Erythroblast (primary cell): ENCODE data around the gene BHLHE41.
A peak's percentile ranks its signal among the peaks of the same experiment; 100 is the strongest.

ENCODE experiments used
- DNase-seq, 2 experiments: peaks; one replicate each; lab custom pipeline; 2025; lab: John Stamatoyannopoulos, UW
- GATA1 ChIP-seq: IDR thresholded peaks from 2 replicates; pipeline ENCODE4 v1.6.1; 2011; ENCODE audit warnings: low read depth, mild to moderate bottlenecking, control low read depth, low read length, moderate library complexity
- POLR2A ChIP-seq: IDR thresholded peaks from 2 replicates; pipeline ENCODE4 v1.6.1; 2011; ENCODE audit warnings: mild to moderate bottlenecking, low read length

The BHLHE41 gene

DNA sequence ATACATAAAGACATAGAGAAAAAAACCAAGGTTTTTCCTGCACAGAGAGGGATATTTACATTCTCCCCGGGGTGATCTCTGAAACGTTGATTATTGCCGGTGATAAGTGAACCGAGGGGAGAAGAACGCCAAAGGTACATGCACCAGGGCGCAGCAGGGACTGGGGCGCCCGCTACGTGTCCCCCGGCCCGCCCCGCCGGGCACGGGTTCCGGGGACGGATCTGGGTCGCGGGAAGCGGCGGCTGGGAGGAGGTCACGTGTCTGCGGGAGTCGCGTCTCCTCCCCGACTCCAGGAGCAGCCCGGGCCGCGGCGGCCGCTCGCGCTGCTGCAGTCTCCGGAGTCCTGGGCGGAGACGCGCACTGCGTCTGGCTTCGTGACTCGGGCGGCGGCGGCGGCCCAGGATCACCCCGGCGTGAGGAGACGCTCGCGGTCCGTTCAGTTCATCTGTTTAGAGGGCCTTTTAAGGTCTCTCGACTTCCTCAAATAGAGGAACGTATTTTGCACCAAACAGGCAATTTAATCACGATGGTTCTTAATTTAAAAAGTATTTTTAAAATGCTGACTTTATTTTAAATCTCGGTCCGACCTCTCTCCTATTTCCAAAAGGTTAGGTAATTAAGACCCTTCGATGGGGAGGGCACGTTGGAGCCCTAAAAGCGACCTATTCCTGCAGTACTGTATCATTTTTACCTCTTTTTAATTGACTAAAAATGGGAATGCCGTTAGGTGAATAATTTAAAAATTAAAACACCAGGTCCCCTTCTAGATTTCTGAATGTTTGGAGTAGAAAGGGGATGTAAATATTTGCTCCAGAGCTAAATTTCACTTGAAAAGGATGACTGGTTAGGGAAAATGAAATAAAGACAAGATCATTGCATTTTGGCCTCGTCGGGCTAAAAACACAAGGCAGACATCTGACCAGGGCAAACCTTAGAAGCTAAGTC lies 1.8 kb upstream of the BHLHE41 start:
- TF ChIP-seq GATA1: no peak
- TF ChIP-seq POLR2A: no peak
- DNase-seq: peak; percentile 42 to 49

- no peak for TF ChIP-seq POLR2A
- no peak for TF ChIP-seq GATA1
- DNase-seq: peak; percentile 28 to 29
Measured at GRCh38 chr12:26125400-26126339, 833 bp upstream of the BHLHE41 start.

DNA sequence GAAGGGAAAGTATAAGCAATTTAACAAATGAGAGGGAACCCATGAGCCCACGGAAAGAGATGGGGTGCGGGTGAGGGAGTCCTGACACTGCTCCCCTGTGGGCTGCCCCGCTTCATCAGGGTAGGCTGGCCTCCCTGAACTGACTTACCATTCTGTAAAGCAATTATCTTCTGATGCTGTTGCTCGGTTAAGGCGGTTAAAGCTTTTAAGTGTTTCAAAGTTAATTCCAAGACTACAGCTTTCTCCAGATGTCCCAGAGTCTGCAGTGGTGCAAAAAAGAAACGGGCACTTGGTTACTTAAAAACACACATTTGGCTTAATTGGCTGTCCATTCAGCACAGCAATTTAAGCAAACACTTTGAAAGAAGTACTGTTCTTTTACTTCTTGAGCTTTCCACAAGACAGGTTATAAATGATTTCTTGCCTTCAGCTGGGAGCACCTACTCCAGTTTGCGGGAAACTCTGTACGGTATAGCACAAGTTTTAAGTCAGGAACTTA lies 1.3 kb downstream of the BHLHE41 start:
- DNase-seq: peak; percentile 22 to 27
- TF ChIP-seq POLR2A (no peak), GATA1 (no peak)

DNA sequence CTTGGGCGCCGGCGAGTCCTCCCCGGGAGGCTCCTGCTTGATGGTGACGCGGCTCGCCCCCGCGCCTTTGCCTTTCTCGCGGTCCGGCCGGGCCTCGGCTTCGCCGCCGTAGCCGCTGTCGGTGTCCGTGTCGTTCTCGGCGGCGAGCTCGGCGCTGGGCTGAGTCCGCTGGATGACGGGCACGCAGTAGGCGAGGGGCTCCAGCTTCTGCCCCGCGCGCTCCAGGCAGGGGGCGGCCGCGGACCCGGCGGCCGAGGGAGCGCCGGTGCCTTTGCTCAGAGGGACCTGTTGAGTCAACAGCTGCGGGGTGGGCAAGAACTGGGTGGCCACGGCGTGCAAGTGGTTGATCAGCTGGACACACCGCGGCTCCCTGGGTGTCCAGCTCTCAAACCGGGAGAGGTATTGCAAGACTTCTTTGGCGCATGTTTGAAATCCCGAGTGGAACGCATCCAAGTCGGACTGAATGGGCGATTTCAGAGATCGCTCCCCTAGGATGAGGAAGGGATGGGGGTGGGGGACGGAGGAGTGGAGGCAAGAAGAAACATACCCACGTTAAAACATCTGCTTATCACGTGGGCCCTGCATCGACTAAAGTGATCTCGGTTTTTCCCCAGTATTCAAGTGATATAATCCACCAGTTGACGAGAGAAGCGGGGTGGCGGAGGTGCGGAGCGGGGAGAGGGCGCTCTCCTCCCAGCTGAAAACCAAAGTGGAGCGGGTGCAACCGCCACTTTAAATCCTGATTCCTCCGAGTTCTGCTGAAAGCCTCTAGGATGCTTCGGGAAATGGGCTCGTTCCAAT lies 2.0 kb downstream of the BHLHE41 start:
- TF ChIP-seq GATA1: no peak
- no peak for TF ChIP-seq POLR2A
- DNase-seq: peak; percentile 36 to 47

DNA sequence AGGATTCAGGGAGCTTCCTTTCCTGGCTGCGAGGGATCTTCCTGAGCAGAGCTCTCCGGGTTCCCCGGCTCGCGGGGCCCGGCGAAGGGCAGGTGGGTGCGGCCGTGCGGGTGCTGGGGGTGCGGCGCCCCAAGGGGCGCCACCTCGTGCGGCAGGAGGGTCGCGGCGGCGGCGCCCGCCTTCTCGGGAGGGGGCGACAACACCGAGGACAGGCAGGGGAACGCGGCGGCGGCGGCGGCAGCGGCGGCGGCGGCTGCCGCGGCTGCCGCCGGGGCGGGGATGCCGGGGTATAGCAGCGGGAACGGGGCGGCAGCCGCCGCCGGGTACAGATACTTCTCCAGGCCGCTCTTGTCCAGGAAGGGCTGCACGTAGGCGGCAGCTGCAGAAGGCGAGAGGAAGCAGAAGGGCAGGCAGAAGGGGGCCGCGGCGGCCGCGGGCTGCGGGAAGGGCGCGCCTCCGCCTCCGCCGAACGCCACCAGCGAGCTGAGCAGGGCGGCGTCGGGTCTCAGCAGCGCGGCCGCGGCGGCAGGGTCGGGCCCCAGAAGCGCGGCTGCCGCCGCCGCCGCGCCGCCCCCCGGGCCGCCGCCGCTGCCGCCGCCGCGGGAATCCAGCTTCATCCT lies 2.7 kb downstream of the BHLHE41 start:
- peak; percentile 36 to 53 for DNase-seq
- TF ChIP-seq POLR2A (no peak), GATA1 (no peak)

GRCh38 chr12:26121323-26122060 lies 3.3 kb downstream of the BHLHE41 start:
- peak in 1 of 2 experiments; percentile 31 for DNase-seq
- TF ChIP-seq POLR2A: no peak
- TF ChIP-seq GATA1: no peak

- TF ChIP-seq GATA1 (no peak), POLR2A (no peak)
- no peak for DNase-seq
Measured at GRCh38 chr12:26120561-26121274, 4.1 kb downstream of the BHLHE41 start.

DNA sequence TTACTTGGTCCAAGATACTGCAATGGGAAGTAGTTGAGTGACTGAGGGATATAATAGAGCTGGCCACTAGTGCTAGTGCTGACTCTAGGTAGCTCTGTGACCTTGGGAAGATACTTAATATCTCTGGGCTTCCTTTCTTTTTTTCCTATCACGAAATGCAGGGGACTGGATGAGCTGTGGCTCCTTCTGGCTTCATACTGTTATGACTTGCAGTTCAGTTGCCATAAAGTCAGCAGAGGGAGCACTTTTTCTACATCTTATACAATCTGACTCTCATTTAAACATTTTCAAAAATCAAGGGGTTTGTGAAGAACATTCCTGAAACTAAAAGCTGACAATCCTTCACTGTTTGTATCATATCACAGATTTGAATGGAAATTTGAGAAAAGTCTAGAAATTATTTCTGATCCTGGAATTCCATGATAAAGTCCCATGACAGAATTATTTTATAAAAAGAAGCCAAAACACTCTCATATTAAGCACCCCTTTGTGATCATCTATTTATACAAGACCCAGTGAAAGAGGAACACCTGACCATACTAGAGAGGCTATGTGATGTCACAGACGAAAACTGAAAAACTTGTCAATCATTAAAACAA lies 5.3 kb downstream of the BHLHE41 start:
- DNase-seq: peak; percentile 9 to 26
- no peak for TF ChIP-seq GATA1
- TF ChIP-seq POLR2A: no peak

DNA sequence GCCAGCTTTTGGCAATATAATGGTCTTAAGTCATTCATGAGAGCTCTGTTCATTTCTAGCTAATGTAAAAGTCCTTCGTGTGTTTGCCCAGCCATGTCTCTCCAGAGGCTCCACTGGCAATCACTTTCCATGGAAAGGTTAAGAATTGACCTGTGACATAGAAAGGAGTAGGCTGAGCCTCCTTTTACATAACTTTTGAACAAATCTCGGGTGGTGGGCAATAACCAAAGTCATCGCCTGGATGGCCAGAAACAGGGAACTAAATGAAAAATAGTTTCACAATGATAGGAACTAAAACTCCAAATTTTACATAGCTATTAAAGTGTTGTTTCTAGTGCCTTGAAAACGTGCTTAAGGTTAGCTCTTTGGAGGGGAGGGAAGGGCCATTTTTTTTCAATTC lies 6.5 kb downstream of the BHLHE41 start:
- no peak for DNase-seq
- no peak for TF ChIP-seq POLR2A
- no peak for TF ChIP-seq GATA1

DNA sequence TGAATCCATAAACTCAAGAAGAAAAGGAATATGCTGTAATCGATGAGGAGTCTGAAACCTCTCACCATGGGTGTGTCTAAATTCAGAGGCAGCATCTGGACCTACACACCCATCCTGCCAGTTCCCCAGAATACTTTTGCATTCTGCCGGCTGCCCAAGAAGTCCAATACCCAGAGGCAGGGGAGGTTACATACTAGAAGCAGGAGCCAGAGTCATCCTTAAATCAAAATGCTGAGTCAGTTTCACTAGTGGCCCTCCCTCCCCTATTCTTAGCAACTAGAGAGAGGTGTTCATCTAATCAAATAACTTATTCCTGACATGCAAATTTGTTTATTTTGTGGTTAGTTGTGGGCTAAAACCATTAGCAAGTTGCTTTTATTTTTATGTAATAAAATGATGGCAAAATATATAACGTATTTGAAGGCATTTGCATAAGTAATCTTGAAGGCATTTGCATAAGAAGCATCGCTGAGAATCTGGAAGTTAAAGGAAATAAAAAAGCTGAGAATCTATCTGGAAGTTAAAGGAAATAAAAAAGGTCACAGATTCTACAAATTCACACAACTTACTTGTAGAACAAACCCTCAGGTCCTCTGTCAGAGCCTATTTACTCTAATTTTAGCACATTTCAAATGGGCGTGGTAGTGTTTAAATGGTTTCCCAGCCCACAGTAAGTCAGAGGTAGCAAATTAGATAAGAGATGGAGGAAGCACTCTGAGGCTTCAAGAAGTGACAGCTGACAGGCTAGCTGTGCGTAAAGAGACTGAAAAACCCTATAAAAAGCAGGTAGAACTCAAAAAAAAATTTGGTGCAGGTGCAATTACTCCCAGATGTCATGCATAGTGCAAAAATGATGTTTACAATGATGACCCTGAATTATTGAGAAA lies 7.8 kb downstream of the BHLHE41 start:
- DNase-seq: peak; percentile 7 to 40
- TF ChIP-seq GATA1: no peak
- no peak for TF ChIP-seq POLR2A
